Femur (tissue), 1 donor: Measurements from ENCODE around the gene PUS10.
"Not testable (repeated sequence)": the region's sequence is repeated elsewhere in the genome, so short reads cannot be mapped to it uniquely, and the experiment has no call there.

Experiments used
- DNase-seq: peaks from one replicate; pipeline ENCODE4 v3.0.0-alpha.2; 2017

PUS10 gene

GRCh38 chr2:60926741-60927552 lies 91.1 kb downstream of the PUS10 start:
- no peak for DNase-seq

GRCh38 chr2:60925994-60926740 lies 91.9 kb downstream of the PUS10 start:
- no peak for DNase-seq

GRCh38 chr2:60907329-60907728 lies 110.7 kb downstream of the PUS10 start:
- DNase-seq: no peak

- no peak for DNase-seq
These were observed 111.7 kb downstream of the PUS10 start for GRCh38 chr2:60906395-60906794.

GRCh38 chr2:60905867-60906266 lies 112.2 kb downstream of the PUS10 start:
- not testable (repeated sequence) for DNase-seq

GRCh38 chr2:60901296-60901695 lies 116.8 kb downstream of the PUS10 start:
- not testable (repeated sequence) for DNase-seq

GRCh38 chr2:60899892-60900249 lies 118.2 kb downstream of the PUS10 start:
- no peak for DNase-seq

- no peak for DNase-seq
These were observed 118.7 kb downstream of the PUS10 start for GRCh38 chr2:60899230-60899891.

GRCh38 chr2:60898567-60898966 lies 119.5 kb downstream of the PUS10 start:
- DNase-seq: no peak
